Fibroblast of skin of right quadriceps (primary cell): ENCODE measurements around the gene AS3MT.

Experiments
- DNase-seq: peaks from one replicate; pipeline ENCODE4 v3.0.0-alpha.2; 2013

The AS3MT gene

GRCh38 chr10:102856758-102857424, 12.4 kb upstream of the AS3MT start:
- DNase-seq: no peak

DNA sequence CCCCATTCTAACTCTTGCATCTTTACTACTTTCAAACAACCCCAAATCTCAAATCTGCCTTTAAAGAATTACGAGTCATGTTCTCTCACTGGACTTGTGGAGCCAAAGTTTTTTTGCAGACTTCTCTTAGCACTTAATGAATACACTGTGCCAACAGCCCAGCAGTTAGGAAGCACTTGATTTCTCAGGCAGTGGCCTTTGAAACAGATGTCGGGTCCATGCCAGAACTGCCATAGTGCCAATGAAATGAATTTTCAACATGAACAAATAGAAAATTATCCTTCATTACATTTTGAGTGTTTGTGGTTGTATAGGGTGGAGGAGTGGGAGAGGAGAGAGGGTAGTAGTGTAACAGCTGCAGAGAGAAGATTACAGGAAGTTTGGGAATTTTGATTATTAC, 9.4 kb upstream of the AS3MT start:
- no peak for DNase-seq

- DNase-seq: no peak
Observed at GRCh38 chr10:102863660-102864059, 5.6 kb upstream of the AS3MT start.

DNA sequence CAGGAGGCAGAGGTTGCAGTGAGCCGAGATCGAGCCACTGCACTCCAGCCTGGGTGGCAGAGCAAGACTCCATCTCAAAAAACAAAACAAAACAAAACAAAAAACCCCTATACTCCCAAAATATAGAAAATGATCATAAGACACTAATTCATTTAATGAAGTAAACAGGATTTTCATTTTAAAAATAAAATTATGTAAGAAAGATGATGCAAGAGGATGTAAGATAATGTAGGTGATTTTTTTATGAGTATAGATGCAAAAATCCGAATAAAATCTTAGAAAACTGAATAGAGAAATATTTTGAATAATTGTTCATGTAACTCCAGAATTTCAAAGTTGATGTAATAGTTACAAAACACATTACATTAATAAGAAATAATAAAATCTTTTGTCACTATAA, 3.6 kb upstream of the AS3MT start:
- DNase-seq: no peak

GRCh38 chr10:102868911-102869257, 386 bp upstream of the AS3MT start:
- peak; percentile 29 for DNase-seq

DNA sequence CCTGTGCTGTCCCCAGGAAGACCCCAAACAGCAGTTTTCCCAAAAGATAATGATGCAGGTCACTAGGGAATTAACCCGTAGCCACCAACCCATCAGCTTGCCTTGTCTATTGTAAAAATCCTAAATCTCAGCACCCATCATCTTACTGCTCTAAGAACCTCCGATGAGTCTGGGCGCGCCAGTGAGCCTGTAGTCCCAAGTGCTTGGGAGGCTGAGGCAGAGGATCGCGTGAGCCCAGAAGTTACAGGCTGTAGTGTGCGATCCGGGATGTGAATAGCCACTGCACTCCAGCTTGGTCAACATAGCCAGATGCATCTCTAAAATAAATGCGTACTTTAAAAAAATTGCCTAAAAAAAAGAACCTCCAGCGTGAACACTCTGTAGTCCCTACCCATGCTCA, 951 bp downstream of the AS3MT start:
- DNase-seq: no peak

GRCh38 chr10:102872163-102872562, 2.9 kb downstream of the AS3MT start:
- DNase-seq: peak; percentile 18

GRCh38 chr10:102876747-102877153, 7.5 kb downstream of the AS3MT start:
- no peak for DNase-seq

DNA sequence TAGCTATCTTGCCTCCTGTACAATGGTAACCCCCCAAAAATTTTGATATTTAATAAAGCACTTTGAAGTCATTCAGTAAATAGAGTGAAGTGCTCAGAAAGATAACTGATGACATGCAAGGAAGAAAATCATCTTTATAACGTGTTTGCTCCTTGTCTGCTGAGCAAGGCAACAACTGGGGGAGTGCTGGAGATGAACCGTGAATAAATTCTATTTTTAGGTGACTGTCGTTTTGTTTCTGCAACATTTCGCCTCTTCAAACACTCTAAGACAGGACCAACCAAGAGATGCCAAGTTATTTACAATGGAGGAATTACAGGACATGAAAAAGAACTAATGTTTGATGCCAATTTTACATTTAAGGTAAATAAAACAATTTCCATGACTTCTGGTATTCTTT, 9.4 kb downstream of the AS3MT start:
- DNase-seq: no peak

GRCh38 chr10:102880256-102880655, 11.0 kb downstream of the AS3MT start:
- DNase-seq: no peak

GRCh38 chr10:102888048-102888447, 18.8 kb downstream of the AS3MT start:
- no peak for DNase-seq

GRCh38 chr10:102894466-102895213, 25.4 kb downstream of the AS3MT start:
- DNase-seq: no peak

DNA sequence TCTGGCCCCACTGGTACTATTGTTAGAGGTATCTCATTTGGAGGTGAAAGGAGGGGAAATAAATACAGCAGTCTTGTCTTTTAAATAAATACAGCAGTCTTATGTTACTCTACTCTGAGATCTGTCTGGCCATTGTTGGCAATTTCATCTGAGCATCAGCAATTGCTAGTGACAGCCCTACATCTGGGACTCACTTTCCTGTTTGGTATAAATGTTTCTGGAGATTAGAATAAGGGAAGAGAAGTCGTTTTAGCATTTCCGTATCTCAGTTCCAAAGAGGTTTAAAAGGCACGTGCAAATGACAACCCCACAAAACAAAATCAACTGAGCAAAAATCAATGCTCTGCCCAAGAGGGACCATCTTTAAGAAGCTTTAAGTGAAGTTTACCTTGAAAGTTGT, 30.7 kb downstream of the AS3MT start:
- no peak for DNase-seq

DNA sequence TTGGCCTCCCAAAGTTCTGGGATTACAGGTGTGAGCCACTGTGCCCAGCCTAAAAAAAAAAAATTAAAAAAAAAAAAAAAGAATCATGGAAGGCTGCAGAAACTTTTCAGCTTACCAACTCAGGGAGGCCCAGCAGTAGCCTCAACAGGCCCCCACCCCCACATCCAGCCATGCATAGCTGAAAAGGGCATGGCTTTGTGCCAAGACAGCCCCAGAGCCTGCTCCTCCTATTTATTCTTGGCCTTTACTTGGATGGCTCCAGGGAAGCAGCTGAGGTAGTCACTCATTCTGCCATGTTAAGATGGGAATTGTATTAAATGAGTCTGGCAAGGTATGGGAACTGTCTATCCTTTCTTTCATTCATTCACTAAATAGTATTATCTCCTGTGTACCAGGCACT, 35.1 kb downstream of the AS3MT start:
- no peak for DNase-seq

DNA sequence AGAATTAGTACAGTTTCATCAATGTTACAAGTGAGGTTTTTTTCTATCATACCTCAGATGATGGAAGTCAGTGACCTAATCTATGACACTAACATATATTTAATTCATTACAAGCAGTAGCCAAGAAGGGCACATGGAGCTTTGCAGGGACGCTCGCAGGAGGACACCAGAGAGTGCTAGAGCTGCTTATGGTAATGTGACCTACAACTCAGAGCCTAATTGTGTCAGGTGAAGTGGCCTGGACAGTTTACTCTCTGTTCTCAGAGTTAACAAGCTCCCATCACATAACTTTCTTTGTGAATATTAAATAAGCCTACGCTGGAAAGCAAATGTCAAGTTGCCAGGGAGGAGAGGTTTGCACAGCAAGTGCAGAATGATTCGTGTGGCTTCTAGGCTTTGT, 37.2 kb downstream of the AS3MT start:
- no peak for DNase-seq

DNA sequence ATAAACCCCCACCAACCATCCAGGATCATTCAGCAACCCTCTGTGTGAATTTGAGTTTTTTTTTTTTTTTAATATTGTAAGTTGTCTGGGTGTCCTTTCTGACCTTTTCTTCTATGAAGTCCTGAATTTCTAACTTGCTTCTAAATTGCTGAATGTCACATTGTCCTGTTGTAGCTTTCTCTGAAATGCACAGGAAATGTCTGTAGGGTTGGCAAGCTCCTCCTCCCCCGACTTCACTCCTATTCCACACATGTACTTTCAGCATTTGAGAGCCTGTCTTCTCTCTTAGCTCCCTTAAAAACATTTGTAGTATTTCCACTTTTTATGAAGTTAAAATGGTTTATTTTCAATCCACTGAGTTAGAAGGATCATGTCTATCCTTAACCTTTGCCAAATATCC, 45.5 kb downstream of the AS3MT start:
- no peak for DNase-seq

- no peak for DNase-seq
Observed at GRCh38 chr10:102916173-102916572, 46.9 kb downstream of the AS3MT start.

DNA sequence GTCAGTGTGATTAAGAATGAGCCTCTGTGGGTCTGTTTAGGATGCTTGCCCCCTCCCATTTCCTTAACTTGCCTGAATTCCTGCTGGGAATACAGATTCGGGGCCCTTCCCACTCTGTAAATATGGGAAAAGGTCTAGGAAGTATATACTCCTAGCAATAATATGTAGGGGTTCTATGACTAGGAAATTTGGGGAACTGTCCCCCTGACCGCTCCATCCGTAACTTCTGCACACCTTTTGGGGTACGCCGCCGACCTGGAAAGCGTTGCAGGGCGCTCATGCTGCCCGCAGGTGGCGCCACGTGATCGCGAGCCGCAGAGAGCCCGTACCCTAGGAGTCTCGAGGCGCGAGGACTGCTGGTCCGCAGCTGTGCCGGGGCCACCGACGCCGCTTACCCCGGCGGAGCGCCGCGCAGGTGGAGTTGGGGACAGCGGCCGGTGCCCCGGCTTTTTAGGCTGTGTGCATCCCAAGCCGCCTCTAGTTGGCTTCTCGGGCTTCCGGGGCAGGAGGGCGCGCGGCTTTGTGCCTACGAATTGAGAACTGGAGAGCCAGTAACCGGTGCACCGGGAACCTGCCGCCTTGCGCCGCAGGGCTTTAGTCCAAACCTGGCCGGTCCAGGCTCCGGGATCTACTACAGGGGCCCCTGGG, 48.2 kb downstream of the AS3MT start:
- peak; percentile 58 for DNase-seq

GRCh38 chr10:102917962-102918816, 48.9 kb downstream of the AS3MT start, which contains the start of gene CNNM2:
TSS of gene CNNM2 (plus strand) at chr10:102918294. CDS start at chr10:102918481, 187 bp downstream.
- DNase-seq: peak; percentile 100

GRCh38 chr10:102918817-102919245, 49.6 kb downstream of the AS3MT start:
- no peak for DNase-seq

- DNase-seq: no peak
Observed at GRCh38 chr10:102919246-102919959, 50.1 kb downstream of the AS3MT start.

GRCh38 chr10:102919992-102920739, 50.9 kb downstream of the AS3MT start:
- DNase-seq: no peak
